Measurements from ENCODE around the gene OLFML2B.
"Not testable (repeated sequence)": the region's sequence is repeated elsewhere in the genome, so short reads cannot be mapped to it uniquely, and the experiment has no call there.

Gene OLFML2B

GRCh38 chr1:162068301-162068700, 44.6 kb upstream of the OLFML2B start:
- CTCF ChIA-PET = interaction anchor here (0.6 to 2.2 kb wide), 2 partner anchors 12 to 42 kb away, joined by 3 to 9 read pairs; no protein-coding TSS in a partner anchor
- DNase-seq (ENCODE audit: low spot score) = no peak
- TF ChIP-seq CTCF (conservative IDR thresholded peaks at IDR 0.05; ENCODE audit: low read depth) = no peak
- no peak overlapping the region for H3K27ac ChIP-seq
- POLR2A ChIA-PET (ENCODE audit: low non-redundant PET) = no interaction called here

GRCh38 chr1:162067466-162067865, 43.8 kb upstream of the OLFML2B start:
- ChIA-PET CTCF (interaction anchor here (1.1 kb wide), 1 partner anchor 11 kb away, joined by 4 read pairs; no protein-coding TSS in a partner anchor), POLR2A (ENCODE audit: low non-redundant PET) (no interaction called here)
- TF ChIP-seq CTCF (conservative IDR thresholded peaks at IDR 0.05; ENCODE audit: low read depth) = no peak
- DNase-seq (ENCODE audit: low spot score) = no peak
- H3K27ac ChIP-seq = no peak overlapping the region

- DNase-seq (ENCODE audit: low spot score); H3K27ac ChIP-seq; POLR2A ChIA-PET (ENCODE audit: low non-redundant PET): not testable (repeated sequence)
- CTCF ChIA-PET = interaction anchor here (1.1 kb wide), 1 partner anchor 11 kb away, joined by 4 read pairs; no protein-coding TSS in a partner anchor
These were observed 43.2 kb upstream of the OLFML2B start for GRCh38 chr1:162066836-162067235.

- TF ChIP-seq CTCF (conservative IDR thresholded peaks at IDR 0.05; ENCODE audit: low read depth) = no peak
- no peak for DNase-seq (ENCODE audit: low spot score)
- ChIA-PET CTCF (interaction anchor here (0.5 to 0.7 kb wide), 2 partner anchors 10 to 154 kb away, joined by 3 read pairs; no protein-coding TSS in a partner anchor), POLR2A (ENCODE audit: low non-redundant PET) (no interaction called here)
- H3K27ac ChIP-seq = no peak overlapping the region
These were observed 41.3 kb upstream of the OLFML2B start for GRCh38 chr1:162065016-162065415.

- ChIA-PET POLR2A (ENCODE audit: low non-redundant PET) (no interaction called here), CTCF (interaction anchor here (0.6 kb wide), 1 partner anchor 443 kb away, joined by 6 read pairs; no protein-coding TSS in a partner anchor)
- no peak overlapping the region for H3K27ac ChIP-seq
- DNase-seq (ENCODE audit: low spot score) = no peak
- no peak for TF ChIP-seq CTCF (conservative IDR thresholded peaks at IDR 0.05; ENCODE audit: low read depth)
These were observed 38.9 kb upstream of the OLFML2B start for GRCh38 chr1:162062542-162063015.

GRCh38 chr1:162060314-162060713, 36.6 kb upstream of the OLFML2B start:
- no peak for DNase-seq (ENCODE audit: low spot score)
- no peak overlapping the region for H3K27ac ChIP-seq
- POLR2A ChIA-PET (ENCODE audit: low non-redundant PET) = no interaction called here
- CTCF ChIA-PET = interaction anchor here (0.7 kb wide), 1 partner anchor 339 kb away, joined by 3 read pairs; no protein-coding TSS in a partner anchor
- TF ChIP-seq CTCF (conservative IDR thresholded peaks at IDR 0.05; ENCODE audit: low read depth) = no peak

- CTCF ChIA-PET = no interaction called here
- TF ChIP-seq CTCF (conservative IDR thresholded peaks at IDR 0.05; ENCODE audit: low read depth) = no peak
- no peak for DNase-seq (ENCODE audit: low spot score)
- no peak overlapping the region for H3K27ac ChIP-seq
- POLR2A ChIA-PET (ENCODE audit: low non-redundant PET) = no interaction called here
These were observed 36.1 kb upstream of the OLFML2B start for GRCh38 chr1:162059721-162060120.
